Kidney (tissue), 14 donors: Measurements from ENCODE around the gene SLC66A1. TPM values are rescaled to one million over a fixed set of nuclear protein-coding genes. Genes with fewer than 3 reads are reported as not detected.

Source experiments
- DNase-seq, 5 donors: peaks; one replicate each; pipeline ENCODE4 v3.0.0-alpha.2; 2013 to 2020
- FAIRE-seq: peaks from 2 replicates; lab custom pipeline; 2012; peaks lifted over from hg19 to GRCh38; lab: Jason Lieb, UNC
- H3K27ac ChIP-seq, 2 donors: one replicate each; pipeline ENCODE4 v1.7.0; 2013; ENCODE audit warnings: low read depth in 2 of 2, low read length in 2 of 2, inconsistent platforms in 1 of 2
- H3K27me3 ChIP-seq: one replicate; pipeline ENCODE4 v1.7.1; 2013; ENCODE audit warnings: low read length, inconsistent platforms; ENCODE audit not compliant: control insufficient read depth, insufficient read depth
- H3K36me3 ChIP-seq, 3 donors: one replicate each; pipeline versions ENCODE4 v1.7.0 to v1.7.1; 2013; ENCODE audit warnings: low read length in 3 of 3, control low read depth in 1 of 3, inconsistent platforms in 1 of 3; ENCODE audit not compliant: insufficient read depth in 3 of 3, control insufficient read depth in 2 of 3
- H3K4me1 ChIP-seq, 3 donors: one replicate each; pipeline versions ENCODE4 v1.7.0 to v1.7.1; 2013; ENCODE audit warnings: low read length in 3 of 3, inconsistent platforms in 1 of 3, low read depth in 1 of 3; ENCODE audit not compliant: control insufficient read depth in 2 of 3, insufficient read depth in 2 of 3
- H3K4me3 ChIP-seq, 3 donors: one replicate each; pipeline versions ENCODE4 v1.7.0 to v1.8.1; 2013; ENCODE audit warnings: low read length in 3 of 3, control low read depth in 1 of 3, inconsistent platforms in 1 of 3
- H3K9ac ChIP-seq, 3 donors: one replicate each; pipeline versions ENCODE4 v1.7.0 to v1.7.1; 2013; ENCODE audit warnings: low read length in 3 of 3, control low read depth in 1 of 3, inconsistent platforms in 1 of 3
- H3K9me3 ChIP-seq, 3 donors: one replicate each; pipeline versions ENCODE4 v1.7.0 to v1.7.1; 2013; ENCODE audit warnings: low read length in 3 of 3, control low read depth in 1 of 3, inconsistent platforms in 1 of 3; ENCODE audit not compliant: control insufficient read depth in 2 of 3, insufficient read depth in 1 of 3
- intact Hi-C: fragments of 100-400 bp; cut with DNase I; formaldehyde crosslinking; loops from one replicate; pipeline ENCODE4 v1.11.1; 2022
- polyA plus RNA-seq: library from polyadenylated mRNA; stranded (reverse); fragments of 350-450 nt; fragmentation: Illumina TruSeq; extraction: RNeasy Lipid Tissue Mini Kit (QIAGEN cat#74804); gene quantifications from one replicate; pipeline ENCODE4 v1.2.3, GENCODE V29; 2014; ENCODE audit warnings: low read depth, low replicate concordance; ENCODE audit not compliant: insufficient read depth
- total RNA-seq: library from RNA; stranded (reverse); fragmentation: NEBNext Ultra II Directional; extraction: Animal tissue kit (Norgen Biotek cat#: 25700); gene quantifications from one replicate; pipeline ENCODE4 v1.2.1, GENCODE V29; 2021
- TF ChIP-seq, protein P1 (sequence below): IDR thresholded peaks from 3 replicates; pipeline ENCODE4 v1.5.1; 2012; ENCODE audit warnings: mild to moderate bottlenecking, moderate library complexity, borderline replicate concordance; ENCODE audit not compliant: insufficient read depth; ENCODE audit errors: extremely low read depth
- donor health status: control.
- donor health status: control.
- donor health status: control.
- donor health status: control.
- donor health status: control.
- donor health status: DM: yes; HTN: yes; CAD: no.
- donor health status: Normal renal cell carcinoma (clear cell type).

The SLC66A1 gene
- total and polyA plus RNA-seq, 2 donors from 2014 or later, result 12.2 to 14.7 TPM

GRCh38 chr1:19309123-19309813 is 2.9 kb upstream of the SLC66A1 start:
- intact Hi-C loops, result no loop called here
- peaks cover 0 to 18% (median 13%) of the 10 kb centered on the region in 3 donors for H3K4me1 ChIP-seq
- no peak overlapping the region for H3K27ac ChIP-seq
- TF ChIP-seq, protein P1, sequence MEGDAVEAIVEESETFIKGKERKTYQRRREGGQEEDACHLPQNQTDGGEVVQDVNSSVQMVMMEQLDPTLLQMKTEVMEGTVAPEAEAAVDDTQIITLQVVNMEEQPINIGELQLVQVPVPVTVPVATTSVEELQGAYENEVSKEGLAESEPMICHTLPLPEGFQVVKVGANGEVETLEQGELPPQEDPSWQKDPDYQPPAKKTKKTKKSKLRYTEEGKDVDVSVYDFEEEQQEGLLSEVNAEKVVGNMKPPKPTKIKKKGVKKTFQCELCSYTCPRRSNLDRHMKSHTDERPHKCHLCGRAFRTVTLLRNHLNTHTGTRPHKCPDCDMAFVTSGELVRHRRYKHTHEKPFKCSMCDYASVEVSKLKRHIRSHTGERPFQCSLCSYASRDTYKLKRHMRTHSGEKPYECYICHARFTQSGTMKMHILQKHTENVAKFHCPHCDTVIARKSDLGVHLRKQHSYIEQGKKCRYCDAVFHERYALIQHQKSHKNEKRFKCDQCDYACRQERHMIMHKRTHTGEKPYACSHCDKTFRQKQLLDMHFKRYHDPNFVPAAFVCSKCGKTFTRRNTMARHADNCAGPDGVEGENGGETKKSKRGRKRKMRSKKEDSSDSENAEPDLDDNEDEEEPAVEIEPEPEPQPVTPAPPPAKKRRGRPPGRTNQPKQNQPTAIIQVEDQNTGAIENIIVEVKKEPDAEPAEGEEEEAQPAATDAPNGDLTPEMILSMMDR, result no peak
- no peak for FAIRE-seq
- no peak overlapping the region for H3K4me3 ChIP-seq
- peak in 2 of 5 donors; percentile 13 to 83 for DNase-seq
- H3K9me3 ChIP-seq, result no peaks in the 10 kb centered on the region
- H3K9ac ChIP-seq, result no peak overlapping the region
- peaks cover 0 to 29% (median 12%) of the 10 kb centered on the region in 3 donors for H3K36me3 ChIP-seq
- no peaks in the 10 kb centered on the region for H3K27me3 ChIP-seq

GRCh38 chr1:19310061-19310460 is 2.1 kb upstream of the SLC66A1 start:
- TF ChIP-seq, protein P1, result no peak
- H3K9me3 ChIP-seq, result no peaks in the 10 kb centered on the region
- no peaks in the 10 kb centered on the region for H3K27me3 ChIP-seq
- H3K4me3 ChIP-seq, result no peak overlapping the region
- intact Hi-C loops, result no loop called here
- H3K36me3 ChIP-seq, result peaks cover 0 to 24% (median 8%) of the 10 kb centered on the region in 3 donors
- peak overlapping the region in 1 of 3 donors; percentile 31 for H3K9ac ChIP-seq
- FAIRE-seq, result no peak
- peaks cover 0 to 21% (median 13%) of the 10 kb centered on the region in 3 donors for H3K4me1 ChIP-seq
- no peak overlapping the region for H3K27ac ChIP-seq
- no peak for DNase-seq

- Histone ChIP-seq H3K27ac (peak overlapping the region; percentile 45 to 69), H3K4me3 (peak overlapping the region; percentile 67 to 87 (median 84)), H3K4me1 (peaks cover 0 to 22% (median 13%) of the 10 kb centered on the region in 3 donors), H3K36me3 (peaks cover 0 to 16% (median 2%) of the 10 kb centered on the region in 3 donors), H3K9me3 (no peaks in the 10 kb centered on the region), H3K9ac (peak overlapping the region; percentile 53 to 75 (median 70)), H3K27me3 (no peaks in the 10 kb centered on the region)
- TF ChIP-seq, protein P1, result no peak
- FAIRE-seq, result no peak
- peak in 4 of 5 donors; percentile 31 to 51 (median 40) for DNase-seq
- intact Hi-C loops, result no loop called here
Observed at GRCh38 chr1:19310720-19311502, 1.2 kb upstream of the SLC66A1 start.
